ENCODE results near the gene RET.

Gene RET

DNA sequence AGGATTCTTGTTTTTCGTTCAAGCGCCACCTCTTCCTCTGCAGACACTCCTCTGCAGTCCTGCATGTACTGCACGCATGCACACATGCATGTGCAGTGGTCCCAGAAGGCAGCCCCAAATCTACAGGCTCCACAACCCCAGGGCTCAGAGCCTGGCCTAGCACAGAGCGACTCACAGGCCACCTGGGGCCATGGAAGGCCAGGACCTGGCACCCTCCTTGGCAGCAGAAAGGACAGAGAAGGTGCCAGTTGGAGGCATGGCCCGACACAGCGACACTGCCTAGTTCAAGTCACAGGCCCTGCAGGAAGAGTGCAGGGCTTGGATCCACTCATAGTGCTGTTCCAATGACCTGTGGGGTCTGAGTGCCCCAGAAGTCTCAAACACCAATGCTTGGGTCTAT is 48.7 kb upstream of the RET start:
- POLR2A ChIA-PET = no interaction called here
- CTCF ChIA-PET = no interaction called here
- no peaks in the 10 kb centered on the region for H3K4me1 ChIP-seq (ENCODE audit: control insufficient read depth, insufficient read depth, low read length)

DNA sequence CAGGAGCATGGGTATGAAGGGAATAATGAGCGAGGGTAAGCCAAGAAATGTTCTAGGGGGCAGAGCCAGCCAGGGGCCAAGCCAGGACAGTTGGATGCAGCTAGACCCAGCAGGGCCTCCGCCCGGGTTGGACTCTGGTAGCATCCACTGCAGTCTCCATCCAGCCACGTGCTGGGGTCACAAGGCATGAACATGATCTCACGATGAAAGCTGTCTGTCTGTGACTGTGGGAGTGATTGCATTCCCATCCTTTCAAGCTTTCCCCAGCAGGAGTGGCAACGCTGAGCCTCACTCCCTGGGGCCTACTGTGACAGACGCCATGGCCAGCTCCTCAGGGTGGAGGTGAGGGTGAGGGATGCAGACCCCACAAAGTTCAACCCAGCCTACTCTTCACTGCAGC is 47.8 kb upstream of the RET start:
- CTCF ChIA-PET = no interaction called here
- no peak overlapping the region for H3K4me3 ChIP-seq (ENCODE audit: low read depth, low read length)
- H3K4me1 ChIP-seq (ENCODE audit: control insufficient read depth, insufficient read depth, low read length) = no peaks in the 10 kb centered on the region
- H3K27ac ChIP-seq (ENCODE audit: extremely low read depth, low read depth, low read length) = no peak overlapping the region
- no peaks in the 10 kb centered on the region for H3K36me3 ChIP-seq (ENCODE audit: control insufficient read depth in 2 of 2, insufficient read depth in 1 of 2, low read length in 2 of 2)
- H3K9me3 ChIP-seq (ENCODE audit: control insufficient read depth, insufficient read depth, low read depth, low read length) = no peaks in the 10 kb centered on the region
- POLR2A ChIA-PET = no interaction called here
- TF ChIP-seq, protein P1, sequence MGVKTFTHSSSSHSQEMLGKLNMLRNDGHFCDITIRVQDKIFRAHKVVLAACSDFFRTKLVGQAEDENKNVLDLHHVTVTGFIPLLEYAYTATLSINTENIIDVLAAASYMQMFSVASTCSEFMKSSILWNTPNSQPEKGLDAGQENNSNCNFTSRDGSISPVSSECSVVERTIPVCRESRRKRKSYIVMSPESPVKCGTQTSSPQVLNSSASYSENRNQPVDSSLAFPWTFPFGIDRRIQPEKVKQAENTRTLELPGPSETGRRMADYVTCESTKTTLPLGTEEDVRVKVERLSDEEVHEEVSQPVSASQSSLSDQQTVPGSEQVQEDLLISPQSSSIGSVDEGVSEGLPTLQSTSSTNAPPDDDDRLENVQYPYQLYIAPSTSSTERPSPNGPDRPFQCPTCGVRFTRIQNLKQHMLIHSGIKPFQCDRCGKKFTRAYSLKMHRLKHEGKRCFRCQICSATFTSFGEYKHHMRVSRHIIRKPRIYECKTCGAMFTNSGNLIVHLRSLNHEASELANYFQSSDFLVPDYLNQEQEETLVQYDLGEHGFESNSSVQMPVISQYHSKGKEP (tag by site-specific recombination; IDR thresholded peaks at IDR 0.05) = no peak
- TF ChIP-seq ZNF585B (tag by site-specific recombination; IDR thresholded peaks at IDR 0.05) (no peak), ZNF514 (tag by site-specific recombination; IDR thresholded peaks at IDR 0.05) (no peak), ZSCAN23 (tag by site-specific recombination; IDR thresholded peaks at IDR 0.05) (no peak), ZNF423 (tag by site-specific recombination; IDR thresholded peaks at IDR 0.05) (no peak)
- TF ChIP-seq, protein P2, sequence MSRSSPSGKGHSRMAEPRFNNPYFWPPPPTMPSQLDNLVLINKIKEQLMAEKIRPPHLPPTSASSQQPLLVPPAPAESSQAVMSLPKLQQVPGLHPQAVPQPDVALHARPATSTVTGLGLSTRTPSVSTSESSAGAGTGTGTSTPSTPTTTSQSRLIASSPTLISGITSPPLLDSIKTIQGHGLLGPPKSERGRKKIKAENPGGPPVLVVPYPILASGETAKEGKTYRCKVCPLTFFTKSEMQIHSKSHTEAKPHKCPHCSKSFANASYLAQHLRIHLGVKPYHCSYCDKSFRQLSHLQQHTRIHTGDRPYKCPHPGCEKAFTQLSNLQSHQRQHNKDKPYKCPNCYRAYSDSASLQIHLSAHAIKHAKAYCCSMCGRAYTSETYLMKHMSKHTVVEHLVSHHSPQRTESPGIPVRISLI (tag by site-specific recombination; IDR thresholded peaks at IDR 0.05) = no peak

More for the DNA sequence above, 48.7 kb upstream of the RET start:
- Histone ChIP-seq H3K36me3 (ENCODE audit: control insufficient read depth in 2 of 2, insufficient read depth in 1 of 2, low read length in 2 of 2) (no peaks in the 10 kb centered on the region), H3K9me3 (ENCODE audit: control insufficient read depth, insufficient read depth, low read depth, low read length) (no peaks in the 10 kb centered on the region), H3K27ac (ENCODE audit: extremely low read depth, low read depth, low read length) (no peak overlapping the region), H3K4me3 (ENCODE audit: low read depth, low read length) (no peak overlapping the region)
- TF ChIP-seq ZNF548 (tag by site-specific recombination; IDR thresholded peaks at IDR 0.05) = no peak
- no peak for TF ChIP-seq REPIN1 (tag by site-specific recombination; IDR thresholded peaks at IDR 0.05; ENCODE audit: low read depth)
- TF ChIP-seq ZNF544 (tag by site-specific recombination; IDR thresholded peaks at IDR 0.05) = no peak
- no peak for TF ChIP-seq ZNF768 (tag by site-specific recombination; IDR thresholded peaks at IDR 0.05)
- TF ChIP-seq, protein P3, sequence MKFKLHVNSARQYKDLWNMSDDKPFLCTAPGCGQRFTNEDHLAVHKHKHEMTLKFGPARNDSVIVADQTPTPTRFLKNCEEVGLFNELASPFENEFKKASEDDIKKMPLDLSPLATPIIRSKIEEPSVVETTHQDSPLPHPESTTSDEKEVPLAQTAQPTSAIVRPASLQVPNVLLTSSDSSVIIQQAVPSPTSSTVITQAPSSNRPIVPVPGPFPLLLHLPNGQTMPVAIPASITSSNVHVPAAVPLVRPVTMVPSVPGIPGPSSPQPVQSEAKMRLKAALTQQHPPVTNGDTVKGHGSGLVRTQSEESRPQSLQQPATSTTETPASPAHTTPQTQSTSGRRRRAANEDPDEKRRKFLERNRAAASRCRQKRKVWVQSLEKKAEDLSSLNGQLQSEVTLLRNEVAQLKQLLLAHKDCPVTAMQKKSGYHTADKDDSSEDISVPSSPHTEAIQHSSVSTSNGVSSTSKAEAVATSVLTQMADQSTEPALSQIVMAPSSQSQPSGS (tag by site-specific recombination; IDR thresholded peaks at IDR 0.05; ENCODE audit: low read depth) = no peak
- TF ChIP-seq, protein P4, sequence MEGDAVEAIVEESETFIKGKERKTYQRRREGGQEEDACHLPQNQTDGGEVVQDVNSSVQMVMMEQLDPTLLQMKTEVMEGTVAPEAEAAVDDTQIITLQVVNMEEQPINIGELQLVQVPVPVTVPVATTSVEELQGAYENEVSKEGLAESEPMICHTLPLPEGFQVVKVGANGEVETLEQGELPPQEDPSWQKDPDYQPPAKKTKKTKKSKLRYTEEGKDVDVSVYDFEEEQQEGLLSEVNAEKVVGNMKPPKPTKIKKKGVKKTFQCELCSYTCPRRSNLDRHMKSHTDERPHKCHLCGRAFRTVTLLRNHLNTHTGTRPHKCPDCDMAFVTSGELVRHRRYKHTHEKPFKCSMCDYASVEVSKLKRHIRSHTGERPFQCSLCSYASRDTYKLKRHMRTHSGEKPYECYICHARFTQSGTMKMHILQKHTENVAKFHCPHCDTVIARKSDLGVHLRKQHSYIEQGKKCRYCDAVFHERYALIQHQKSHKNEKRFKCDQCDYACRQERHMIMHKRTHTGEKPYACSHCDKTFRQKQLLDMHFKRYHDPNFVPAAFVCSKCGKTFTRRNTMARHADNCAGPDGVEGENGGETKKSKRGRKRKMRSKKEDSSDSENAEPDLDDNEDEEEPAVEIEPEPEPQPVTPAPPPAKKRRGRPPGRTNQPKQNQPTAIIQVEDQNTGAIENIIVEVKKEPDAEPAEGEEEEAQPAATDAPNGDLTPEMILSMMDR (tag by site-specific recombination; IDR thresholded peaks at IDR 0.05) = no peak
- TF ChIP-seq ZNF747 (tag by site-specific recombination; IDR thresholded peaks at IDR 0.05) = no peak
- no peak for TF ChIP-seq ZNF549 (tag by site-specific recombination; IDR thresholded peaks at IDR 0.05)
- no peak for TF ChIP-seq SP7 (tag by site-specific recombination; IDR thresholded peaks at IDR 0.05)

DNA sequence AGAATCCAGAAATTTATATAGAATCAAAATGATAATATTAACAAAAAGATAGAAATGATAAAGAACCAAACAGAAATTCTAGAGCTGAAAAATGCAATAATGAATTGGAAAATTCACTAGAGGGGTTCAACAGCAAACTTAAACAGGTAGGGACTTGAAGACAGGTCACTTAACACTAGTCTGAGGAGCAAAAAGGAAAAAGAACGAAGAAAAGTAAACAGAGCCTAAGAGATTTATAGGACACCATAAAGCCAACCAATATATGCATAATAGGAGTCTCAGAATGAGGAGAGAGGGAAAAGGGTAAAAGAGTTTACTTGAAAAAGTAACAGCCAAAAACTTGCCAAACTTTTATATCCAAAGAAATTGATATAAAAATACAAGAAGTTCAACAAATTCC is 44.3 kb upstream of the RET start:
- H3K36me3 ChIP-seq (ENCODE audit: control insufficient read depth in 2 of 2, insufficient read depth in 1 of 2, low read length in 2 of 2) = no peaks in the 10 kb centered on the region
- POLR2A ChIA-PET = no interaction called here
- no peaks in the 10 kb centered on the region for H3K9me3 ChIP-seq (ENCODE audit: control insufficient read depth, insufficient read depth, low read depth, low read length)
- CTCF ChIA-PET = interaction anchor here (0.7 to 1.0 kb wide), 2 partner anchors 14 to 43 kb away, joined by 3 read pairs; no protein-coding TSS in a partner anchor
- H3K4me1 ChIP-seq (ENCODE audit: control insufficient read depth, insufficient read depth, low read length) = no peaks in the 10 kb centered on the region
- no peak overlapping the region for H3K27ac ChIP-seq (ENCODE audit: extremely low read depth, low read depth, low read length)
- TF ChIP-seq ZNF19 (tag by site-specific recombination; IDR thresholded peaks at IDR 0.05; ENCODE audit: low read depth) (no peak), TCF7L2 (IDR thresholded peaks at IDR 0.05; ENCODE audit: borderline replicate concordance, low read depth, low read length) (no peak), ZBTB8A (tag by site-specific recombination; IDR thresholded peaks at IDR 0.05) (no peak), ZNF394 (tag by site-specific recombination; IDR thresholded peaks at IDR 0.05; ENCODE audit: borderline replicate concordance) (no peak), ZNF843 (tag by site-specific recombination; IDR thresholded peaks at IDR 0.05) (no peak), SETDB1 (IDR thresholded peaks at IDR 0.05; ENCODE audit: insufficient read length, low read length) (peak; percentile 86), ZNF133 (tag by site-specific recombination; IDR thresholded peaks at IDR 0.05) (peak; percentile 52; the same call in 1 of the 2 replicates)
- H3K4me3 ChIP-seq (ENCODE audit: low read depth, low read length) = no peak overlapping the region

Data from HEK293 (cell line).